LNCaP clone FGC (cell line): ENCODE results near the gene ADD2.

Experiments used
- DNase-seq: peaks from one replicate; pipeline ENCODE4 v3.0.0-alpha.2; 2011; ENCODE audit warnings: low read depth
- H3K4me3 ChIP-seq: 2 replicates; pipeline ENCODE4 v1.5.1; 2011; ENCODE audit warnings: mild to moderate bottlenecking, low read depth, low read length, control low read depth
- CTCF ChIP-seq: IDR thresholded peaks from 2 replicates; pipeline ENCODE4 v1.5.1; 2012; ENCODE audit warnings: mild to moderate bottlenecking; ENCODE audit not compliant: control insufficient read depth, insufficient read depth; ENCODE audit errors: extremely low read depth

The ADD2 gene

GRCh38 chr2:70767699-70768589 lies at the start of gene ADD2:
Gene ADD2 (minus strand): TSS chr2:70768200. CDS start chr2:70706408, 61,792 bp downstream.
- H3K4me3 ChIP-seq, result peak within 1 kb of the TSS; percentile 30
- DNase-seq, result no peak
- TF ChIP-seq CTCF, result peak; percentile 19; the same call in 1 of the 2 replicates

- TF ChIP-seq CTCF, result no peak
- no peak overlapping the region for H3K4me3 ChIP-seq
- DNase-seq, result no peak
Observed at GRCh38 chr2:70817284-70817954, 49.4 kb upstream of the ADD2 start.

GRCh38 chr2:70816726-70817125 lies 48.7 kb upstream of the ADD2 start:
- H3K4me3 ChIP-seq, result no peak overlapping the region
- DNase-seq, result no peak
- TF ChIP-seq CTCF, result no peak

- no peak for DNase-seq
- H3K4me3 ChIP-seq, result no peak overlapping the region
- no peak for TF ChIP-seq CTCF
Observed at GRCh38 chr2:70808983-70809958, 41.3 kb upstream of the ADD2 start.

- no peak overlapping the region for H3K4me3 ChIP-seq
- TF ChIP-seq CTCF, result no peak
- no peak for DNase-seq
Observed at GRCh38 chr2:70807828-70808118, 39.8 kb upstream of the ADD2 start.

- no peak for TF ChIP-seq CTCF
- DNase-seq, result no peak
- H3K4me3 ChIP-seq, result no peak overlapping the region
Observed at GRCh38 chr2:70807102-70807827, 39.3 kb upstream of the ADD2 start.
